HG02884 (cell line): Measurements from ENCODE around the gene FOXP4.

Experiments used
- ATAC-seq: cut with Tn5 transposase; IDR thresholded peaks from one replicate; pipeline ENCODE4 v1.9.1; 2021; ENCODE audit warnings: mild to moderate bottlenecking, moderate library complexity; ENCODE audit not compliant: unreplicated experiment

The FOXP4 gene, protein sequence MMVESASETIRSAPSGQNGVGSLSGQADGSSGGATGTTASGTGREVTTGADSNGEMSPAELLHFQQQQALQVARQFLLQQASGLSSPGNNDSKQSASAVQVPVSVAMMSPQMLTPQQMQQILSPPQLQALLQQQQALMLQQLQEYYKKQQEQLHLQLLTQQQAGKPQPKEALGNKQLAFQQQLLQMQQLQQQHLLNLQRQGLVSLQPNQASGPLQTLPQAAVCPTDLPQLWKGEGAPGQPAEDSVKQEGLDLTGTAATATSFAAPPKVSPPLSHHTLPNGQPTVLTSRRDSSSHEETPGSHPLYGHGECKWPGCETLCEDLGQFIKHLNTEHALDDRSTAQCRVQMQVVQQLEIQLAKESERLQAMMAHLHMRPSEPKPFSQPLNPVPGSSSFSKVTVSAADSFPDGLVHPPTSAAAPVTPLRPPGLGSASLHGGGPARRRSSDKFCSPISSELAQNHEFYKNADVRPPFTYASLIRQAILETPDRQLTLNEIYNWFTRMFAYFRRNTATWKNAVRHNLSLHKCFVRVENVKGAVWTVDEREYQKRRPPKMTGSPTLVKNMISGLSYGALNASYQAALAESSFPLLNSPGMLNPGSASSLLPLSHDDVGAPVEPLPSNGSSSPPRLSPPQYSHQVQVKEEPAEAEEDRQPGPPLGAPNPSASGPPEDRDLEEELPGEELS

DNA sequence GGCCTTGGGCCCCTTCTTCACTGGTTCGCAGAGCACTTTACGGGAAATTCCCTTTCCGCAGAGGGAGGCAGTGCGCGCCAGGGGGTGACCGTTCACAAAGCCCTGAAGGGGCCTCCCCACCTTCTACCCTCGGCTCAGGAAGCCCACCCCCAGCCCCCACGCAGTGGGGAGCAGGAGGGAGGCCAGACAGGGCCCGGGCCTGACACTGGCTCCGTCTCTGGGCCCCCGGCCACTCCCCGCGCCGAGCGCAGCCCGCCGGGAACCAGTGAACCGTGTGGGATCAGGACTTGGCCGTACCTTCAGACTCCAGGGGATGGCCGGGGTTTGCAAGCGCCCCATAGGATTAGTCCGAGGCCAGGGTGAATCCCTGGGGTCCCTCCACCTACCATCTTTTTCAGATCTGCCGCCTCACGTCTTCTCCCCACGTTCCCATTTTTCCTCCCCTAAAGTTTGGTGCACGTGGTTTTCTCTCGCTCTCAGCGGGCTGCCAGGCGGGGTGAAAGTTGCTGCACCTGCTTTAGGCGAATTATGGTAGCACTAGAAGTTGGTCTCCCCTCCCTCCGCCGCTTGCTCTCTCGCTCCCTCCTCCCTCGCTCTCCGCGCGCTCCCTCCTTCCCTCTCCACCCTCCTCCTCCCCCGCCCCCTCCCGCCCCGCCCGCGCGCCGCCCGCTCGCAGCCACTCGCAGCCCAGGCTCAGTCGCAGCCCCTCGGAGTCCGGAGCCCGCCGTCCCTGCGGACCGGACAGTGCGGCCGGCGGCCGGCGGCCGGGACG, at the start of gene FOXP4:
Gene FOXP4, plus strand, starts transcription at position 679 of the 772 bp plus-strand sequence. CDS start 19,380 bp downstream, outside the sequence.
- peak; percentile 64 for ATAC-seq

GRCh38 chr6:41497573-41497972, 48.6 kb upstream of the FOXP4 start:
- no peak for ATAC-seq

DNA sequence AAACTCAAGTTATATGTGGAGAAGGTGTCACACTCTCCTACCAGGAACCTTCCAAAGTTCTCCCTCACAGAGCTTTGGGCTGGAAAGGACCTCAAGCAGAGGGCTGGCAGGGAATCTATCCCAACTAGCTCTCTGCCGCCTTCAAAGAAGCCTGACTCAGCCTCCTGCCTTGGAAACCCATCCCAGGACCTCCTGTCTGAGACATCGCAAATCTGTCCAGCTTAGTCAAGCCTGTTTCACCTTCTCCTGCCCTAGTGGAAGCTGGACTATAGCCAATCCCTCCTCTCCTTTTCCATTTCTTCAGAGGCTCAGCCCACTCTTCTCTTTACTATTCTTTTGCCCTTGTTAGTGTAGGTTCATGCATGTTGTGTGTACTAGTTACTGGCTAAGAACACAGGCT, 48.2 kb upstream of the FOXP4 start:
- no peak for ATAC-seq

DNA sequence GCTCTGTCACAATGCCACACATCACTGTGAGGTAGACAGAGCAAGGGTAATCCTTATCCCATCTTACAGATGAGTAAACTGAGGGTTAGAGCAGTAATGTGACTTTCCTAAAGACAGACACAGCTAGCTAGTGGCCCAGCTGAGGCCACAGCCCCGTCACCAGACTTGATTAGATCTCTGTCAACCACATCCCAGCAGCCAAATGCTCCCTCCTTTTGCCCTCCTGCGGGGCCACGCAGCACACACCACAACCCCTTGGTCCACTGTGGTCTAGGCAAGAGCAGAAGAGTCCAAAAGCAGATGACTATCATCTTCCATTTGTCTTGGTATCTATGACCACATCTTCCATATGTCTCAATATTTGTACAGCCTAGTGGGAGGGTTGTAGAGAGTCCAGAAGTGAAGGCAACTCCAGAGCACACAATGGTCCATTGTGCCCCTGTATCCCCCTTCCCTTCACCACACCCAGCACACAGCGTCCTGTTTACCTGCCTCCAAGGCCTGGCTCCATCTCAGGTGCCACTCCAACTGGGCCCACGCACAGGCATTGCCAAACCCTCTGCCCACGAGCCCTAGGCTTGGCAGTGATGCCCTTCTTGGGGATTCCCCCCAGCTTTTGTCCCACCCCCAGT, 47.1 kb upstream of the FOXP4 start:
- ATAC-seq: no peak

DNA sequence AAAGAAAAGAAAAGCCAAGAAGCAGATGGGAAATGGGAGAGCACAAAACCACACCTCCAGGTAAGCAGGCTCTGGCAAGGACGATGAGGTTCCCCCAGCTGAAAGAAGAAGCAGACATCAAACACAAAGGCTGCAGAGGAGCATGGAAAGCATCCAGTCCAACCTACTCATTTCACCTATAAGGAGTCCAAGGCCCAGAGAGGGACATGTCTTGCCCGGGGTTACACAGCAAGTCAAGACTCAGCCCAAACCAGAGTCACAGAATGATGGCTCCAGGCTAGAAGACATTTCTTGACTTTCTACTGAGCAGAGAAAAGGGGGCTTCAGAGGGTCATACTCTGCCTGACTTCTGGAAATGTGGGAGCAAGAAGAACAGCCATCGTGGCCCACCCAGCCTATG, 45.6 kb upstream of the FOXP4 start:
- no peak for ATAC-seq

- ATAC-seq: no peak
These were observed 43.6 kb upstream of the FOXP4 start for GRCh38 chr6:41502566-41502916.

DNA sequence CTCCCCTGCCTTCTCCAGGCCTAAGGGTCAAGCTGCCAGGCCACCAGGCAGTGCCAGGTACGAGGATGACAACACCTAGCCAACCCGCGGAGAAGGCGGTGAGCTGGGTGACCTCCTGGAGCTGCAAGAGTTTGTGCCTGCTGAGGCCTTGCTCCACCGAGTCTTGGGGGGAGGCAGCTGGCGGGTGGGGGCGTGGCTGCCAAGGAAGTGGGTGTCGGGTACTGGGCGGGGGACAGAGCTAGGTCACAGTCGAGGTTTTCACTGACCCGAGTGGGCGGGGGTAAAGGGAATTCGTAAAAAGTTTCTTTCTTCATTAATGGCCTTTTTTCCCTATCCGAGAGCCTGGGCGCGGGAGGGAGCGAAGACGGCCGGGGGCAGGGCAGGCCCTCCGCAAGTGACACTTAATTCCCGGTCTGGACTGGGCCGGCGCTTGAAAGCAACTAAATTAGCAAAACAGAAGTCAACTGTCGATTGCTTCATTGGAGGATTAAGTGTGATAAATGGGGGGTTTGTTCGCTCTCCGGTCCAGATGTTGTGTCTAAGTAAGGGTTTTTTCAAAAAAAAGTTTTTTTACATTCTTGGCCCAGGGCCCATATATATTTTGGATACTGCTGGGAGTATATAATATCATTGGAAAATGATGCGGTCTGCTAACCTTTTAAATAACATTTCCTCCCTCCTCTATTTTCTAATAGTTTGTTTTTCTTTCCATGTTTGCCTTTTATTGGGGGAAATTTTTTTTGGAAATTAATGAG, 43.1 kb upstream of the FOXP4 start:
- ATAC-seq: no peak

- ATAC-seq: no peak
These were observed 42.2 kb upstream of the FOXP4 start for GRCh38 chr6:41503827-41504465.

- ATAC-seq: no peak
These were observed 41.6 kb upstream of the FOXP4 start for GRCh38 chr6:41504466-41505121.

- ATAC-seq: no peak
These were observed 40.8 kb upstream of the FOXP4 start for GRCh38 chr6:41505122-41506049.

DNA sequence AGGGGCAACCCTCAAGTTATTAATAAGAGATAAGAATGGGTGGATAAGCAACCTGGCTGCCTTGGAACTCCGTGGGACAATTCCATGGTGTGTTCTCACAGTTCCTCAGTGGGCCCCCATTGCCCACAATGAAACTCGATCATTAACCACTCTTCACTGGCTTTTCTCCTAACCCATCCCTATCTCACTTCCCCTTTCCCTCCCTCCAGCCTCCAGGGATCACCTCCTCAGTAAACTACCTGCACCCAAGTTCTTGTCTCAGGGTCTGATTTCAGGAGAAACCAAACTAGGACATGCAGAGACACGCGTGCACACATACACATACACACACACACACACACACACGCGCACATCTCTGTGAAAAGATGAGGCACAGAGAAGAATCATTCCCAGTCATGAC, 37.7 kb upstream of the FOXP4 start:
- ATAC-seq: no peak

DNA sequence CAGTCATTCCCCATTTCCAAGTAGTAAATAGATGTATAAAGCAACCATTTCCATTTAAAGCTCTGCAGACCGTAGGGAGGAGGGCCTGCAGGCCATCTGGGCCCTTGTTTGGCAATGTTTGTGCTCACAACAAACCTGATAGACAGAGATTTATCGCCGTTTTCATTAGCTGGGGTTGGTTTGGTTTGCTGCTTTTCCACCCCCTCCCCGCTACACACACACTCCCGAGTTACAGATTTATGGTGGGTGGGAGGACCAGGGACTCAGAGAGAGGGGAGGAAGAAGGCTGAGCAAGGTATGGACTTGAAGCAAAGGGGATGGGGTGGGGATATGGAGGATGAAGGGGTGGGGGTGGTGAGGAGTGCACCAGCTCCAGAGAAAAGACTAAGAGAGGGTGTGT, 36.6 kb upstream of the FOXP4 start:
- no peak for ATAC-seq

- no peak for ATAC-seq
These were observed 34.6 kb upstream of the FOXP4 start for GRCh38 chr6:41511443-41512060.

GRCh38 chr6:41512146-41512701, 34.0 kb upstream of the FOXP4 start:
- ATAC-seq: no peak

DNA sequence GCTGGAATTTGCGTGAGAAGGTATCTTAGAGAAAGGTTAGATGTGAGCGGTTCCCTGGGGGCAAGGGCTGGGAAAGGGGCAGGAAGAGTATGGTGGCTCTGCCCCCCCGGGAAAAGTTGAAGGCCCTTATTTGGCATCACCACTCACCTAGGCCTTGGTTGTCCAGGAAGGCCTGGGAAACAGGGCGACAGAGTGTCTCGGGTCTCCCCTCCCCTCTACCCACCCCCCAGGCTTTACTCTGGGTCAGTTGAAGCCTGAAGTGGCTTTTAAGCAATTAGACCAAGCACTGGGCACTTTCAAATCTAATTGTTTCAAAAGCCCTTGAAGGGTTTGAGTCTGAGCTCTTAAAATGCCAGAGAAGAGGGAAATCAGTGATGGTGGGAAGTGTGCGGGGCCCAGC, 30.2 kb upstream of the FOXP4 start:
- ATAC-seq: no peak

DNA sequence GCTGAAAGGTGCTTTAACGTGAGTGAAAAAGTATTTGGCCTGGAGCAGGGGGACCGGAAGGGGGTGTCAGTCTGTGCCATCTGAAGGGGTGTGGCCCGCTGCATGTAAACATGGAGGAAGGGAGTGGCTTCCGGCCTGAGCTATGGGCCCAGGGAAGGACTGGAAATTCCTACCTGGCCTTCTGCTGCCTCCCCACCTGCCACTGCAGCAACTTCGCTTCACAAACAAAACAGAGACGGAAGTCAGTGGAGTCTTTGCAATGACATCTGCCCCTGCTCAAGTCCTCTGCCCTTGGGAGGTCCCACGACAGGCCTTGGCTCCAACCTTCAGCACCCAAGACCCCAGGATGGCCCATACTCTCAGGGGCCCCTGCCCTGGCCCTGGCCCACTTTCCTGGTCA, 28.1 kb upstream of the FOXP4 start:
- no peak for ATAC-seq

DNA sequence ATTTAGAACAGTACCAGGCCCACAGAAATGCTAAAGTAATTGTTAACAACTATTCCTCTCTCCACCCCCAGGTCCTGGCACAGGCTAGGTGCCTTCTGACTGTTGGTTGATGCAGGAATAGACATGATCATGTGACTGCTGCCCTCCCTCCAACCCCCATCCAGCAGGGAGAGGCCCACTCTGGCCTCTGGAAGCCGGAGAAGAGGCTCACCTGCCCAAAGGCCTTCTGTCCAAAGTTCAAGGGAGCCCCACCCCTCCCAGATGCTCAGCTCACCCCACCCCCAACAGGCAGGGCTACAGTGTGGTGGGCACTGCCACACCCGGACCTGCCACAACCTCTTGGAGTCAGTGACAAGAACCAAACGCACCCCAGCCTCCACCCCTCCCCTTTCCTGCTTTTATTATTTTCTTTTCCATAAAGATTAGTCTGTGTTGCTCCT, 26.9 kb upstream of the FOXP4 start:
- ATAC-seq: no peak
